ENCODE measurements around the gene FZD10. TPM values are rescaled to one million over a fixed set of nuclear protein-coding genes. Genes with fewer than 3 reads are reported as not detected.

FZD10 gene
- total RNA-seq, 1 donor = not detected

DNA sequence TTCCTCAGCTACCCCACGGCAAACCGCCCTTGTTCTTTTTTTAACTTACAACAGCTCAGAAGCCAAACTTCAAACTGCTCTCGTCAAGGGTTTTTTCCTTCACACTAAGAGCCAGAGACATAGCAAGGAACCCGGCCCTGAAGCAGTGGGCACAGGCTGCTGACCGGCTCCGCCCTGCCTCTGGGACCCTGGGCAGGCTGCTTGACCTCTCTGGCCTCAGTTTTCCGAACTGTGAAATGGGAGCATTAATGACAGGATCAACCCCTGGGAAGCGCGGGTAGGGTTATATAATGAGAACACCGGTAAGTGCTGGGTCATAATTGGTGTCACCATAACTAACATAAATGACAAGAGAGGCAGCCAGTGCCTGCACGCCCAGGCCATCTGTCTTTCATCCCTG, 21.2 kb upstream of the FZD10 start:
- Histone ChIP-seq H3K4me1 (ENCODE audit: insufficient read depth, low read length) (no peaks in the 10 kb centered on the region), H3K27me3 (ENCODE audit: insufficient read depth, low read length) (no peaks in the 10 kb centered on the region), H3K4me3 (ENCODE audit: low read length) (no peak overlapping the region), H3K9me3 (ENCODE audit: low read depth, low read length) (no peaks in the 10 kb centered on the region)

DNA sequence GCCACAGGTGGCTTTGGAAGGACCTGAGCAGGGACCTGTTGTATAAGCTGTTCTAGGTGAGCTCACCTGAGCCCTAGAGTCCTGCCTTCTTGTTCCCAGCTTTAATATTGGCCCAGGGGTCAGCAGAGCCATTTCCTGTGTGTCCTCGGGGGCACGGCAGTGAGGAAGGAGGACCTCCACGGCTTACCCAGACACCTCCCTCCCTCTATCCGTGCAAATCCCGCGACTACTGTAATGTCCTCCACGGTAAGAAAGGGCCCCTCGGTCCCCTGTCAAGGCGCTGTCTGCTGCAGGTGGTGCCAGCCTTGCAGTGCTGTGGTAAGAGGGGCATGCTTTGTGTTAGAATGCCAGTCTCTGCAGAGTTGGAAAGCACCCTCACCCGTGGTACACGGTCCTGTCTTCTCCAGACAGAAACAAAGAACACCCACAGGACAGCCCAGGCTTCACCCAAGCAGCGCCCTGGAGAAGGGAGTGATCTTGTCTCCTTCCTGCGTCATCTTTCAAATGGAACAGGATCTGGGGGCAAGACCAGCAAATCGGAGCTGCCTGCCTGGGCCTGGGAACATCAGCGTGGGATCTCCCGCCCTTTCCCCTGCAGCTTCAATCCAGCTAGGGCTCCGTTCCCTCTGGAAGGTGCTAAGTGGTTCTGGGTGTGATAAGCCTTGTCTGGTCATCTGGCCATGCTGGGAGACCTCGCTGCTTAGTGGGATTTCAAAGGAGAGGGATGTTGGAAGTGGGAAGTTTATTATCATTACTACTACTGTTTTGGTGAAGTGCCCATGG, 20.2 kb upstream of the FZD10 start:
- H3K9me3 ChIP-seq (ENCODE audit: low read depth, low read length) = no peaks in the 10 kb centered on the region

DNA sequence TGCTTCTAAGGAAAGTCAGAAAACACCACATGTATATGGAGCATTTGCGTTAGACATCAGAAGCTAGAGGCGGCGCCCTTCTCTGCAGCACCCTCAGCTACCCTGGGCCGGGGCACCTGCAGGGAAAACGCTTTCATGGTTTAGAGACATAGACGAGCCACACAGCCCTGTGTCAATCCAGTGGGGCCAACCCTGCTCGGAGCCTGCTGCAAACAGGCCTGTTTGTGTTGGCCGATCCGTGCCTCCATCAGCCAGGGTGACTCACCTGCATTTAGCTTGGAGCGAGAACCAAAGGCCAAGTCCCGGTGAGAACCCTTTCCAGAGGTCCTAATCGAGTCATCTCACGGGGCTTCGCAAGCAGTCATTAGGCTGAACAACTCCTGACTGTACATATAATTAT, 19.5 kb upstream of the FZD10 start:
- H3K4me1 ChIP-seq (ENCODE audit: insufficient read depth, low read length) = no peaks in the 10 kb centered on the region
- no peaks in the 10 kb centered on the region for H3K9me3 ChIP-seq (ENCODE audit: low read depth, low read length)
- no peaks in the 10 kb centered on the region for H3K27me3 ChIP-seq (ENCODE audit: insufficient read depth, low read length)
- H3K4me3 ChIP-seq (ENCODE audit: low read length) = no peak overlapping the region

More for the DNA sequence above, 20.2 kb upstream of the FZD10 start:
- Histone ChIP-seq H3K27me3 (ENCODE audit: insufficient read depth, low read length) (no peaks in the 10 kb centered on the region), H3K4me1 (ENCODE audit: insufficient read depth, low read length) (no peaks in the 10 kb centered on the region), H3K4me3 (ENCODE audit: low read length) (no peak overlapping the region)

DNA sequence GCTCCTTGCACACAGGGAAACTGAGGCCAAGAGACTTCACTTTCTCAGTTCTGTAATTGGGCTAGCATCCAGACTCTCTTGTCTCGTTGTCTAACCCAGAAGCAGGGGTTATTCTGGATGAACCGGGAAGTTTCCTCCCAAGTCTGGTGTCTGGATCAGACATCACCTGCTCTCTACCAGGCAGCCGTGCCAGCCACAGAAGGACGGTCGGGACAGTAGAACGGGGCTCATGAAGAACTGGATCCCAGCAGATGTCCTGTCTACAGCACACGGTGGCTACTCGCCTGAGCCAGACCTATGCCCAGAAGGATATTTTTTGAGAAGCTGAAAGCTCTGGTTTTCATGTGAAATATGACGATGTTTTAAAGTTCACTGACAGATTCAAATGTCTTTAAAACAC, 19.1 kb upstream of the FZD10 start:
- Histone ChIP-seq H3K9me3 (ENCODE audit: low read depth, low read length) (no peaks in the 10 kb centered on the region), H3K4me3 (ENCODE audit: low read length) (no peak overlapping the region), H3K27me3 (ENCODE audit: insufficient read depth, low read length) (no peaks in the 10 kb centered on the region), H3K4me1 (ENCODE audit: insufficient read depth, low read length) (no peaks in the 10 kb centered on the region)

DNA sequence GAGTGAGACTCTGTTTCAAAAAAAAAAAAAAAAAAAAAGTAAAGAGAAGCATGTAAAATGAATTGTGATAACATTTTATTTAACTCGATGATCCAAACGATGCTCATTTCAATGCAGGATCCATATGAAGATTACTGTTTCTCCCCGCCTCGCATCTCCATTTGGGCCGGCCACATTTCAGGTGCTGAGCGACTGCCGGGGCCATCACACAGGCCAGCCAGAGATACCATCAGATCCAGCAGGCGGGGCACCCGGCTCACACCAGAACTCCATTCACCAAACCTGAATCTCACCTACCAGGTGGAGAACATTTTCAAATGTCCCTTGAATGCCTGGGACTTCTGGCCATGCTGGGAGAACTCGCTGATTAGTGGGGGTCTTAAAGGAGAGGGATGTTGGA, 18.0 kb upstream of the FZD10 start:
- Histone ChIP-seq H3K9me3 (ENCODE audit: low read depth, low read length) (no peaks in the 10 kb centered on the region), H3K27me3 (ENCODE audit: insufficient read depth, low read length) (no peaks in the 10 kb centered on the region), H3K4me3 (ENCODE audit: low read length) (no peak overlapping the region), H3K4me1 (ENCODE audit: insufficient read depth, low read length) (no peaks in the 10 kb centered on the region)

DNA sequence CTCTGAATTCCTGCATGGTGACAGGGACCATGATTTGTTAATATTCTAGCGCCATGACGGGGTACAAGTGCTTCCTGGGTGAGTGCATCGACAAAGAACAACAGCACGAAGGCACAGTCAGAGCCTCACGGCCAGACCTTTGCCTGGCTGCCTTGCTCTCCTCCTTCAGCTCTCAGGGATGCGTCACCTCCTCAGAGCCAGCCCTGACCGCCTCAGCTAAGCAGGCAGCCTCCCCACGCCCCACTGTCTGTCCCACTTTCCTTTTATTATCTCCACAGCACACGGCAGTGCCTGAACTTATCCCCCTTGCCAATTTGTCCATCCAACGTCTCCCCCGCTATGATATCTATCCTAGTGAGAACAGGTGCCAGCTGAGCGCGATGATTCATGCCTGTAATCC, 16.5 kb upstream of the FZD10 start:
- no peaks in the 10 kb centered on the region for H3K4me1 ChIP-seq (ENCODE audit: insufficient read depth, low read length)
- H3K27me3 ChIP-seq (ENCODE audit: insufficient read depth, low read length) = no peaks in the 10 kb centered on the region

DNA sequence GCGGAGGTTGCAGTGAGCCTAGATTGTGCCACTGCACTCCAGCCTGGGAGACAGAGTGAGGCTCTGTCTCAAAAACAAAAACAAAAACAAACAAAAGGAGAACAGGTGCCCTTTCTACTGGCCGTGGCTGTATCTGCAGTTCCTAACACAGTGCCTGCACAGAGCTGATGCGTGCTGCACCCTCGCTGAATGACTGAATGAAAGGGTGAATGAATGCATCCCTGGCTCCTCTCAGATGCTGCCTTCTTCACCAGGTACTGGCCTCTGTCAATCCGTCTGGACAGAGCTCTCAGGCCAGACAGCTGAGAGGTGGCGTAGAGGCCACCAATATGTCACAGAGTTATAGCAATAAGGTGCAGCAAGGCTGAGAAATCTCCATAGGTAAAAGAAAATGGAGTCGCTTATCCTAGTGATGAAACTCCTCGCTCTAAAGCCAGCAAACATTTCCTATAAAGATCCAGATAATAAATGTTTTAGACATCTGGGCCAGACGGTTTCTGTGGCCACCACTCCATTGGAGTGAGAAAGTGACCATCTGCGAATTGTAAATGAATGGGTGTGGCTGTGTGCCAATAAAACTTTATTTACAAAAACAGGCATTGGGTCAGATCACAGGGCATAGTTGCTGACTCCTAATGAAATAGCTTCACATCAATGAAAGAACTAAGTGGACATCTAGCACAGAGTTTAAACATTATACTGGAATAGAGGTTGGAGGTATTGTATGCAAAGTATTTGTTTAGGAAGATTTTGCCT, 15.9 kb upstream of the FZD10 start:
- H3K27me3 ChIP-seq (ENCODE audit: insufficient read depth, low read length) = no peaks in the 10 kb centered on the region

More for the DNA sequence above, 16.5 kb upstream of the FZD10 start:
- no peak overlapping the region for H3K4me3 ChIP-seq (ENCODE audit: low read length)
- no peaks in the 10 kb centered on the region for H3K9me3 ChIP-seq (ENCODE audit: low read depth, low read length)

DNA sequence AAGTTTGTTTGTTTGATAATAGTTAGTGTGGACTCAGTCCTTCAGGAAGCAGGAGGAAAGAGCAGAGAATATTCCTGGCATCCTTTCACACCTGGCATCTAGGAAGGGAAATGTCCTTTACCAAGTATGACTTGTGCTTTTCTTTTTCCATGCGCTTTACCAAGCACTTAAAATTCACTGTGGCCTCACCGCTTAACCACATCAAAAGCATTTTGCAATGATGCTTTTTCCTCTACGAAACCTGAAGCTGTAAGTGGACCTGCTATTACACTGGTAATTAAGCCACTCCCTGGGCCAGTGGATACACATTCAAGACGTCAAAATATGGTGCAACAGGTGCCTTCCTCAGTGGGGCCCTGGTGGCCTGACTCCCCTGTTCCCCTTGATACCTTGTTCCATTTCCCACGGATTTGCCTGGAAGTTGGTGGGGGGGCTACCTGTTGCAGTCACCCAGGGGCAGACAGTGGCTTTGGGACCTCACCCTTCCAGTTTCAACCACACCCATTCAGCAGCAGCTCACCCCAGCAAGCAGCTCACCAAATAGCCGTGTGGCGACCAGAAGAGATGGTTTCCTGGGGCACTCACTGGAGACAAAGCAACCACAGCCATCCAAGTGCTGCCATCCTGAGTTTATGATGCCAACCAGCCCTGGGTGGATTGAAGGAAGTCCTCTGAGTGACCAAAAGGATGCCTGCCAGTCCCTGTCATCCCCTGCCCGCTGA, 14.2 kb upstream of the FZD10 start:
- no peaks in the 10 kb centered on the region for H3K4me1 ChIP-seq (ENCODE audit: insufficient read depth, low read length)
- H3K4me3 ChIP-seq (ENCODE audit: low read length) = no peak overlapping the region
- H3K27me3 ChIP-seq (ENCODE audit: insufficient read depth, low read length) = no peaks in the 10 kb centered on the region
- no peaks in the 10 kb centered on the region for H3K9me3 ChIP-seq (ENCODE audit: low read depth, low read length)

More for the DNA sequence above, 15.9 kb upstream of the FZD10 start:
- Histone ChIP-seq H3K4me1 (ENCODE audit: insufficient read depth, low read length) (no peaks in the 10 kb centered on the region), H3K9me3 (ENCODE audit: low read depth, low read length) (no peaks in the 10 kb centered on the region), H3K4me3 (ENCODE audit: low read length) (no peak overlapping the region)

DNA sequence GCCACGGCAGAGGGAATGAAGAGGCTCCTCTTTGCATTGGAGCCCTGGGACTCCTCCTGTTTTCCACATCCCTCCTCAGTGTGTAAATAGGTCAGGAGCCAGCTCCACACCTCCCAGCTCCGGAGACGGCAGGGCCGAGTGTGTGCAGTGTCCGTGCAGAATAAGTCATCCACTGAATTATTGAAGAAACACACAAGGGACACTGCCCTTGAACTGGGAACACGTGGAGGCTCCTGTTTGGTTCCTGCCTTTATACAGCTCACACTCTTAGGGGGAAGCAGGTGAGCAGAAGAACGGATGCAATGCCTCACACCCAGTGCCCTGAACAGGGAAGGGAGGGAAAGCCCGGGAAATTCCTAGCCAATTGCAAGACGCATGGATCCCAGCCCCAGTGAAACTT, 10.4 kb upstream of the FZD10 start:
- Histone ChIP-seq H3K27me3 (ENCODE audit: insufficient read depth, low read length) (peaks cover 3% of the 10 kb centered on the region), H3K9me3 (ENCODE audit: low read depth, low read length) (no peaks in the 10 kb centered on the region), H3K4me1 (ENCODE audit: insufficient read depth, low read length) (no peaks in the 10 kb centered on the region), H3K4me3 (ENCODE audit: low read length) (no peak overlapping the region)

DNA sequence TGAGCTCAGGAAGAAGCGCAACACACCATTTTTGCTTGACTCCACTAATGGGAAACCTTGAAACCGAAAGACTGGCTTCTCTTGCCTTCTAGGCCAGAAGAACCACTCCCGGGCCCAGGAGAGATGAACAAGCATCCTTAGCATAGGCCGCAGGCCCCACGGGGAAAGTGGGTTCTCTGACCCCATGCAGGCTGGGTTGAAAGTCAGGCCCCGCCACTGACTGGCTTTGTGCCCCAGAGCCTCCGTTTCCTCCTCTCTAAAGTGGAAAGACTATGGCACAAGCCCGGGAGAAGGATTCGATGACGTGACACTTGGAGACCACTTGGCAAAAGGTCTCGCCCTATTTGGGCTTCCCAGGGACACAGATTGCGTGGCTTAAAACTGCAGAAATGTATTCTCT, 9.9 kb upstream of the FZD10 start:
- Histone ChIP-seq H3K27me3 (ENCODE audit: insufficient read depth, low read length) (peaks cover 9% of the 10 kb centered on the region), H3K4me1 (ENCODE audit: insufficient read depth, low read length) (no peaks in the 10 kb centered on the region), H3K4me3 (ENCODE audit: low read length) (no peak overlapping the region), H3K9me3 (ENCODE audit: low read depth, low read length) (no peaks in the 10 kb centered on the region)

DNA sequence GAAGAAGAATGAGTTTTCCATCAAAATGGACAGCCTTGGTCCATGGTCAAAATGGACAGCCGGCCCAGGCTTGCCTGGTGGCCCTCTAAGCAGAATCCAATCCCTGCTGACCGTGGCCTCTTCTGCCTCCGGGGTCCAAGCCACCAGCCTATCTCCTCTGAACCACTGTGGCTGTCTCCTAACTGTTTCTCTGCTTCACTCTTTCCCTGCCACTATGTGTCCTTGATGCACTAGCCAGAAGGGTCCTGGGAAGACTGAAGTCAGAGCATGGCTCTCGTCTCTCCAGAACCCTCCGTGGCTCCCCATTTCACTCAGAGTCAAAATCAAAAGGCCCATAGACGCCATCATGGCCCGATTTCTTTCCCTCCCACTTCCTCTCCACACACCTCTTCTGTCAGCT, 8.5 kb upstream of the FZD10 start:
- Histone ChIP-seq H3K27me3 (ENCODE audit: insufficient read depth, low read length) (peaks cover 19% of the 10 kb centered on the region), H3K9me3 (ENCODE audit: low read depth, low read length) (no peaks in the 10 kb centered on the region), H3K4me1 (ENCODE audit: insufficient read depth, low read length) (no peaks in the 10 kb centered on the region), H3K4me3 (ENCODE audit: low read length) (no peak overlapping the region)

DNA sequence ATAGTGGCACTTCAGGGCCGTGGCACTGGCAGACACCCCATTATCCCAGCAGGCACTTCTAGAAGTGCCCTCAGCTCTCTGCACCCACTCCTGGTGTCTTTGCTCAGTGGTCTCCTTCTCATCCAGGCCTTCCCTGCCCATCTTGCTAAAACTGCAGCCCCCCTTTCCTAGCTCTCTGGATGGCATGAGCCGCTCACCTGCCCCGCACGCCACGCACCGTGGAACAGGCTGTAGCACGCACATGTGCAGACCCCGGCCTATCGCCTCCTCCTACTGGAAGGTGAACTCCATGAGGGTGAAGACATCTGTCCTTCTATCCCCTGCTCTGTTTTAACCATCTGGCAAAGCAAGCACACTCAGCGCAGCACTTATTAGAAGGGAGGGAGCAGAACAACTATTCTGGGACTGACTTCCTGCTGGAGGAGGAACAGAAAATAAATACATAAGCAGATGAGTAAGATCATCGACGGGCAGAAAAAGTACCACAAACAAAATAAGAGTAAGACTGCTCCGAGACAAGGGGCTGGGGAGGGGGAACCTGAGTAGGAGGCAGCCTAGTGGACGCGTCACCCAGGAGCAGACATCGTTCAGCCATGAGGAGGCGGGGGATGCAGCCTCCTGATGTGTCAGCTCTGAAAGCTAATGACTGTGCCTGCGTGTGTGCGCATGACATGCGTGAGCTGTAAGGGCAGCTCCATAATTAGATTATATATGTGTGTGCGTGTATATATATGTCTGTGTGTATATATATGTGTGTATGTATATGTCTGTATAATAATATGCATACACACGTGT, 7.8 kb upstream of the FZD10 start:
- H3K27me3 ChIP-seq (ENCODE audit: insufficient read depth, low read length) = peaks cover 26% of the 10 kb centered on the region
- no peaks in the 10 kb centered on the region for H3K4me1 ChIP-seq (ENCODE audit: insufficient read depth, low read length)
- H3K4me3 ChIP-seq (ENCODE audit: low read length) = no peak overlapping the region
- no peaks in the 10 kb centered on the region for H3K9me3 ChIP-seq (ENCODE audit: low read depth, low read length)

DNA sequence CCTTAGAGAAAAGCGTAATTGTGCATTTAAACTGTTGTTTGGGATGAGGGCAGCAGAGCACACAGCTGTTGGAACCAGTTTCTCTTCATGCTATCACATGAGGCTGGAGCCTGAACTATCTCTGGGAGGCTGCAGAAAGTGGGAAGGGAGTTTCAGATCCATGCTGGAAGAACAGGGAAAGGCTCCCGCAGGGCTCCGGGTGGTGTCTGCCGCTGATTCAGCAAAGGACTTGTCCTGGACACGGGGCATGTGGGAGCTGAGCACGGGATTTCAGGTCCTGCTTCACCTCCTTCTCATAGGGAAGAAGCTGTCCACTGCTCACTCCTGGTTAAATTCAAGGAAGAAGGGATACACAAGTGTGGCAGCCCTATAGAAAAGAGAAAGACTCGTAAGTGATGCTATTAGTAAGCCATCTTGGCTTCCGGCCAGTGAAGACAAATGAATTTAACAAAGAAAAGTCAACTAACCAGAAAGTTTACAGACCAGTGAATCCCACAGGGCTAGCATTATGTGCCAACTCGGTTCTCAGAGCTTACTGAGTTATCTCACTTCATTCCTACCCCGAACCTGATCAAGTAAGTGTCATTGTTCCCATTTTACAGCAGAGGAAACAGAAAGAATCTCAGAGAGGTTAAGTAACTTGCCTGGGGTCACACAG, 6.7 kb upstream of the FZD10 start:
- Histone ChIP-seq H3K4me3 (ENCODE audit: low read length) (no peak overlapping the region), H3K9me3 (ENCODE audit: low read depth, low read length) (no peaks in the 10 kb centered on the region)

DNA sequence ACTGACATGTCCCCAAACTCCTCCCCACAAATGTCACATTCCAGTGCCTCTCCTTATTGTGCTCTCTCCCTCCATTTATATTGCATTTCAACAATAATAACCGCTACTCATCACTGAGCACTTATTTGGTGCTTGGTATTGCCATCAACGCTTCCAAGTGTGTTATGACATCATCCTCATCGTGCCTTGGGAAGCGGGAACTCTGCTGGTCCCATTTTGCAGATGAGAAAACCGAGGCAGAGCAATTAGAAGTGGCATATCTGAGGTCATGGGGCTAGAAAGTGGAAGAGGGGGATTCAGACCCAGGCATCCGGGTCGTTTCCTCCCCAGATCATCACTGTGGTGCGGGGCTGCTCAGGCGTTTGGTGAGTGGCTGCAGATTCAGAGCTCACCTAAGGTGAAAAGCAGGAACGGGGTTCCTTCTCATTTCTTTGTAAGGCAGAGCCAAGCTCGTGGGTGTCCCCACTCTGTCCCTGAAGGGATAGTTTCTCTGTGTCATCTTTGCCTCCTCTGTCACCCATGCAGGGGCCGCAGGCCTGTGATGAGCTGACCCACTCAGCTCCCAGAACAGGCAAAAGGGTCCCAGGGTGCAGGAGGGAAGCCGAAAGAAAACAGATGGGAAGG, 5.5 kb upstream of the FZD10 start:
- Histone ChIP-seq H3K4me3 (ENCODE audit: low read length) (no peak overlapping the region), H3K4me1 (ENCODE audit: insufficient read depth, low read length) (no peaks in the 10 kb centered on the region), H3K27me3 (ENCODE audit: insufficient read depth, low read length) (peaks cover 49% of the 10 kb centered on the region), H3K9me3 (ENCODE audit: low read depth, low read length) (no peaks in the 10 kb centered on the region)

More for the DNA sequence above, 6.7 kb upstream of the FZD10 start:
- Histone ChIP-seq H3K27me3 (ENCODE audit: insufficient read depth, low read length) (peaks cover 37% of the 10 kb centered on the region), H3K4me1 (ENCODE audit: insufficient read depth, low read length) (no peaks in the 10 kb centered on the region)

Data from mononuclear cell (primary cell).